Effector CD4-positive, alpha-beta T cell (primary cell): ENCODE data around the gene MPPED1.

Experiments
- DNase-seq: peaks from one replicate; pipeline ENCODE4 v3.0.0-alpha.2; 2020

The MPPED1 gene

GRCh38 chr22:43529934-43530333 is 118.1 kb downstream of the MPPED1 start:
- DNase-seq, result no peak

GRCh38 chr22:43530349-43531201 is 118.8 kb downstream of the MPPED1 start:
- no peak for DNase-seq

GRCh38 chr22:43531651-43532050 is 119.8 kb downstream of the MPPED1 start:
- no peak for DNase-seq

- DNase-seq, result no peak
Measured at GRCh38 chr22:43532301-43533155, 120.7 kb downstream of the MPPED1 start.

GRCh38 chr22:43533156-43533530 is 121.3 kb downstream of the MPPED1 start:
- no peak for DNase-seq

- DNase-seq, result no peak
Measured at GRCh38 chr22:43533656-43534428, 122.0 kb downstream of the MPPED1 start.

- no peak for DNase-seq
Measured at GRCh38 chr22:43534916-43535315, 123.1 kb downstream of the MPPED1 start.

- no peak for DNase-seq
Measured at GRCh38 chr22:43535336-43535735, 123.5 kb downstream of the MPPED1 start.

GRCh38 chr22:43535741-43536140 is 123.9 kb downstream of the MPPED1 start:
- DNase-seq, result no peak

- no peak for DNase-seq
Measured at GRCh38 chr22:43537019-43537585, 125.3 kb downstream of the MPPED1 start.

- DNase-seq, result no peak
Measured at GRCh38 chr22:43539572-43540528, 128.0 kb downstream of the MPPED1 start.

- no peak for DNase-seq
Measured at GRCh38 chr22:43540529-43540923, 128.7 kb downstream of the MPPED1 start.

GRCh38 chr22:43541022-43541421 is 129.2 kb downstream of the MPPED1 start:
- DNase-seq, result no peak

- no peak for DNase-seq
Measured at GRCh38 chr22:43541462-43542407, 129.9 kb downstream of the MPPED1 start.

- DNase-seq, result no peak
Measured at GRCh38 chr22:43542681-43543521, 131.1 kb downstream of the MPPED1 start.

- DNase-seq, result no peak
Measured at GRCh38 chr22:43543522-43544288, 131.9 kb downstream of the MPPED1 start.

- DNase-seq, result no peak
Measured at GRCh38 chr22:43544289-43544673, 132.5 kb downstream of the MPPED1 start.

- no peak for DNase-seq
Measured at GRCh38 chr22:43546186-43546585, 134.4 kb downstream of the MPPED1 start.
